ENCODE results near the gene FMN1.

FMN1 gene

GRCh38 chr15:32739522-32740063 lies 454.9 kb downstream of the FMN1 start:
- no peak for DNase-seq

- DNase-seq, result no peak
Measured at GRCh38 chr15:32738666-32739065, 455.8 kb downstream of the FMN1 start.

- no peak for DNase-seq
Measured at GRCh38 chr15:32737304-32737703, 457.2 kb downstream of the FMN1 start.

GRCh38 chr15:32736701-32737061 lies 457.8 kb downstream of the FMN1 start:
- DNase-seq, result no peak

GRCh38 chr15:32735989-32736700 lies 458.4 kb downstream of the FMN1 start:
- no peak for DNase-seq

- no peak for DNase-seq
Measured at GRCh38 chr15:32733281-32733680, 461.2 kb downstream of the FMN1 start.

GRCh38 chr15:32732574-32733157 lies 461.8 kb downstream of the FMN1 start:
- no peak for DNase-seq

GRCh38 chr15:32730677-32731654 lies 463.5 kb downstream of the FMN1 start:
- peak; percentile 19 for DNase-seq

- peak; percentile 43 for DNase-seq
Measured at GRCh38 chr15:32729700-32730395, 464.7 kb downstream of the FMN1 start.

- DNase-seq, result peak; percentile 71
Measured at GRCh38 chr15:32723171-32723948, 471.2 kb downstream of the FMN1 start.

GRCh38 chr15:32722136-32722535 lies 472.4 kb downstream of the FMN1 start:
- no peak for DNase-seq

- no peak for DNase-seq
Measured at GRCh38 chr15:32721596-32721995, 472.9 kb downstream of the FMN1 start.

- DNase-seq, result no peak
Measured at GRCh38 chr15:32718821-32719716, 475.4 kb downstream of the FMN1 start.

- no peak for DNase-seq
Measured at GRCh38 chr15:32718227-32718820, 476.2 kb downstream of the FMN1 start.

- DNase-seq, result no peak
Measured at GRCh38 chr15:32717426-32718226, 476.9 kb downstream of the FMN1 start, which contains the start of gene GREM1. Gene GREM1 (plus strand): TSS chr15:32718004. CDS start chr15:32730691, 12,687 bp downstream.

GRCh38 chr15:32716915-32717425 lies 477.5 kb downstream of the FMN1 start:
- peak; percentile 11 for DNase-seq

- DNase-seq, result no peak
Measured at GRCh38 chr15:32716216-32716914, 478.1 kb downstream of the FMN1 start.
